GM21619 (cell line): ENCODE measurements around the gene ABHD16A.
A peak's percentile ranks its signal among the peaks of the same experiment; 100 is the strongest.

ENCODE experiments used
- ATAC-seq: cut with Tn5 transposase; IDR thresholded peaks from one replicate; pipeline ENCODE4 v1.9.1; 2021; ENCODE audit not compliant: unreplicated experiment

ABHD16A gene

DNA sequence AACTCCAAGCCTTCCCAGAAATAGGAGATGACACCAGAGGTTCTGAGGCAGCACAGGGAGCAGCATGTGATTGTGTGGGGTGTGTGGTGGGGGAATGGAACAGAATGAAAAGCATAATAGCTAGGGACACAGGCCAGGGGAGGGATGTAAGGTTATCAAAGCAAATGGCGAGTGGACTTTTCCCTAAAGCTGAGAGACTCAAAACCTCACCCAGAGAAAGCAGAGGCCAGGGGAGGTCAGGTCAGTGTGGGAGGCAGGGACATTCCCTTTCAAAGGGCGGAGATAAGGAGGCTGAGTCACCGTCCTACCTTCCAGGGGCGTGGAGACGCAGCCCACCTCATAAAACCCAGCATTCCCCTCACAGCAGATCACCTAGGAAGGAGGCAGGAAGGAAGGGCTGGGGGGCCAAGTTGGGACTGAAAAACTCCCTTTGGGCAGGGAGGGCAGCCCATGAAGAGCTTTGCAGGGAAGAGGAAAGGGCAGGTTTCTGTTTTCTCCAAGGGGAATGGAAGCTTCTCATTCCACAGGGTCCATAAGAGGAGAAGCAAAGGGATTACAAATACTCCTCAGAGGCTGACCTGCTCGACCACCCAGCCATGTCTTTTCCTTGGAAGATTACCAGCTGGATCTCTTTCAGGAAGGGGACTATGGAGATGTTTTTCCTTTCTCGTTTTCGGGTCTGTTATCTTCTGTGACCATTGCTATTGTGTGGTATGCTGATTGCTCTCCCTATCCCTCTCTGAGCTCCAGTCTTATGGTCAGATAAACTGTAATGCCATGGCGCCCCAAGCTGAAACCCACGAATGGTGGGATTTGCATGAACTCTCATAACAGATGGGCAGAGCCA, 12.7 kb downstream of the ABHD16A start:
- ATAC-seq: no peak

DNA sequence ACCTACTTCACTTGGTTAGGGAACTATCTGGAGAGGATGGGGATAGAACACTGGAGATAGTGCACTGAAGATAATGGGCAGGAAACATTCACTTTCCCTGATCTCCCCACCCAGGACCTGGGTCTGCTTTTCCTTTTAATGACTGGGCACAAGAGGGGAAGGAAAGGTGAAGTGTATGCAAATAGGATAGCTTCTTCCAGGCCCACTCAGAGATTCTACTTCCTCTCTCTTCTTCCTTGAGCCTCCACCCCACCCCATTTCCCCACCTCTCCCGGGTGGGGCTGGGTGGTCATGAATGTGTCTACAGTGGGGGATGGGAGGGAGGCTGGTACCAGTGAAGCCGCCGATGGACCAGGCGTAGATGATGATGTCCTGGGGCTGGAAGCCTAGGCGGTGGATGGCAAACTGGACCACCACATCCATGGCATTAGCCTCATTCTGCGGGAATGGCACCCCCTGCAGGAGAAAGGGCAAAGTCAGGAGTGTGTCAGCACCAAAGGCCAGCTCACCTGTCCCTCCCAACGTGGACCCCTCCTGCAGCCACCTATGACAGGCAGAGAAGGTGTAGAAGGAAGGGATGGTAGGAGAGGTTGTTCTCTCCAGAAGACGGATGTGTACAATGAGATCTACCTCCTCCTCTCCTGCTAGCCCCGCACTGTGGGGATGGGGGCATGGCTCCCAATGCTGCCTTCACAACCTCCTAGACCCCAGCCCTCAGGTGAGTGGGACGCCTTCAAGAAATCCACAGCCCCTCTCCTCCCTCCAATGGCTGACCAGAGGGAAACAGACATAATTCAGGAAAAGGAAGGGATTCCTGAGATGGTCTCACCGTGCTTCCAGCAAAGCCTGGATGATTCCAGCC, 13.6 kb downstream of the ABHD16A start:
- ATAC-seq: no peak

DNA sequence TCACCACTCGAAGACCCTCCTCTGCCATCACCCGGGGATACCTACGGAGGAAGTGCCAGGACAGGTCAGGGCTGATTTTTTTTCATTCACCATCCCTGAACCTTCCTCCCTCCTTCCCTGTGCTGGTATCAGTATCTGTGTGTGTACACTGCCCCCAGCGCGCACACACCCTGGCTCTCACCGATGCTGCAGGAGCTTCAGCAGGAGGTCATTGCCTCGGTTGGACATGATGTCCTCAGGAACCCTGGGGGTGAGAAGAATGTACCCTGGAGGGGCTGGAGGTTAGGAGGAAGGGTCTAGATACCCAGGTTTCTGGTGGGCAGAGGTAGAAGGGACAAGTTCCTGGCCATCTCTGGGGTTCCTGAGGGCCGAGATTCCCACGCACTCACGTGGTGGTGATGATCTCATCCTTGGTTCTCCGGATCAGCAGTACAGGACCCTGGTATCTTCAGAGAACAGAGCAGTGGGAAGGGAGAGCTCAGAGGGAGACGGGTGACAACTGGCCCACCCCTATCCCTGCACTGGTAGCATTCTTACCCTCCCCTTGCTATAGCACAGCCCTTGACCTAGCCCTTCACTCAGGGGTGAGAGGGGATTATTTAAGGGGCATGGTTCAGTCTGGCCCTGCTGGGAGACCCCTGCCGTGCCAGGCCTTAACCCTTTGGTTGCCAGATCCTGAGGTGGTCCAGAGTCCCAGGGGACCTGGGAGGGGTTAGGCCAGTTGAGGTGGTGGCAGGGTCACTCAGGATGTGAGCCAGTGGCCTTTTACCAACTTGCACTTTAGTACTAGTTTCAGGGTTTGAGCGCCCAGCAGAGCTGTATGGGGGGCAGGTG, 15.0 kb downstream of the ABHD16A start:
- no peak for ATAC-seq

DNA sequence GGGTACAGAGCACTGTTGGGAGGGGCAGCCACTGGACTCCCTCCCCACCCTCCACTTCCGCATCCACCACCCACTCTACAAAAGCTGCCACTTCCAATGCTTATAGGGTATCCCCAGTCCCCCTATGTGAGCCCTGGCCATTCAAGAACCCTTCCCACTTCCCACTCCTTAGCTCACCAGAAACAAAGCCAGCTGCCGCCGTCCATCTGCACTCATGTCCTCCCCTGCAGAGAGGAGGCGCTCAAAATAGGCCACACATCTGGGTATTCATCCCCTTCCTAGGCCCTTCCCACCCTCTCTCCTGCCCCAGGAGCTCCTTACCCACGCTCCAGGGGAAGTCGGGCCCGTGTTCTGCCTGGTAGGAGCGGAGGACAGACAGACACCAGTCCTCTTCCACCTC, 15.8 kb downstream of the ABHD16A start:
- ATAC-seq: no peak

DNA sequence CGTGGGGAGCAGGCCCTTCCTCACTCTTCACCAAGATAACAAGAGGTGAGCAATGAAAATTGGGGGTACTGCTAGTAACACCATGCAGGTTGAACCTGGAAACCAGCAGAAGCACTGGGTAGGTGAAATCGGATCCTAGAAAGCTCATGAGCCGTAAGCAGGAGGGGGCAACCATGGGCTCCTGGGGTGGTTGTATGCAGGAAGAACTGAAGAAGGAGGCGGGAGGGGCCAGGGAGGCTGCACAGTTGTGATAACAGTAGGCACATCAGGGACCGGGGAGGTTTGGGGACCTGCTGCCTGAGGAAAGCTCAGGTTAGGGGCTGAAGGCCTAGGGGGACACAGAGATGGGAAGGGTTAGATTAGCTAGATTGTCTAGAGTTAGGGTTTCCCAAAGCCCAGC, 16.6 kb downstream of the ABHD16A start:
- no peak for ATAC-seq

DNA sequence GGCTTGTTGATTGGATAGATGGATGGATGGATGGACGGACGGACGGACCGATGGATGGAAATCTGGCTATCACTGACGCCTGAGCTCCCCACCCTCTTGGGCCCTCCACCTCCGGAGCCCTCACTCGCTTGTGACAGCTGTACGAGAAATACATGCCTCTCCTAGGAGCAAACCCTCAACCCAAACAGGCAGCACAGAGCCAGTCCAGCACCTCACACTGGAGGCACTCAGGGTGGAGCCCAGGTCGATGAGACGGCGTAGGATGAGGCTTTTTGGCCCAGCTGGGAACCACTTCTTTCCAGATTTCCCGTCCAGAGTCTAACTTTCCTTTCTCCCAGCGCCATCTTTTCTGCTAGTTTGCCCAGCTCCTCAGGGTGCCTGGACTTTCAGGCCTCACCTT, 19.5 kb downstream of the ABHD16A start:
- ATAC-seq: no peak

DNA sequence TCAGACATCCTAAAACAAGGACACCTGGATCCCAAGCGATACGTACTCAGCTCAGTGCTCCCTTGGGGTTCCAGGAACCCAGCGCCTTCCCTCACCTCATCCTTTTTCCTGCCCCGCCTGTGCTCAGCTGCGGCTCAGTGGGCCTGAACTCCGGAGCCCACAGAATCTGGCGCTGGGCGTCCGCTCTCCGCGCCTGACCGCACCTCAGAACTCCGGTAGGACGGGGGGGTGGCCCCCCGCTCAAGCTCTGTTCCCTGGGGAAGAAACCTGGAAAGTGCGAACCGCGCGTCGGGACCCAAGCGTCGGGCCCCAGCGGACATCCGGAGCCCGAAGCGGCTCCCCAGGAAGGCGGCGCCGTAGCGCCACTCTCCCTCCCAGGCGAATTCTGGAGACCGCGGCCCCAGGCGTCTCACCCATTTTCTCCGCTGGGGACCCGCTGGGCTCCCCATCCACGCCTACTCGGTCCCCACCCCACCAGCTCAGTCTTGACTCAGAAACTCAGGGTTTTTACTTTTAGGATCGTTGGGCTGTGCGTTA, 21.9 kb downstream of the ABHD16A start:
- no peak for ATAC-seq

DNA sequence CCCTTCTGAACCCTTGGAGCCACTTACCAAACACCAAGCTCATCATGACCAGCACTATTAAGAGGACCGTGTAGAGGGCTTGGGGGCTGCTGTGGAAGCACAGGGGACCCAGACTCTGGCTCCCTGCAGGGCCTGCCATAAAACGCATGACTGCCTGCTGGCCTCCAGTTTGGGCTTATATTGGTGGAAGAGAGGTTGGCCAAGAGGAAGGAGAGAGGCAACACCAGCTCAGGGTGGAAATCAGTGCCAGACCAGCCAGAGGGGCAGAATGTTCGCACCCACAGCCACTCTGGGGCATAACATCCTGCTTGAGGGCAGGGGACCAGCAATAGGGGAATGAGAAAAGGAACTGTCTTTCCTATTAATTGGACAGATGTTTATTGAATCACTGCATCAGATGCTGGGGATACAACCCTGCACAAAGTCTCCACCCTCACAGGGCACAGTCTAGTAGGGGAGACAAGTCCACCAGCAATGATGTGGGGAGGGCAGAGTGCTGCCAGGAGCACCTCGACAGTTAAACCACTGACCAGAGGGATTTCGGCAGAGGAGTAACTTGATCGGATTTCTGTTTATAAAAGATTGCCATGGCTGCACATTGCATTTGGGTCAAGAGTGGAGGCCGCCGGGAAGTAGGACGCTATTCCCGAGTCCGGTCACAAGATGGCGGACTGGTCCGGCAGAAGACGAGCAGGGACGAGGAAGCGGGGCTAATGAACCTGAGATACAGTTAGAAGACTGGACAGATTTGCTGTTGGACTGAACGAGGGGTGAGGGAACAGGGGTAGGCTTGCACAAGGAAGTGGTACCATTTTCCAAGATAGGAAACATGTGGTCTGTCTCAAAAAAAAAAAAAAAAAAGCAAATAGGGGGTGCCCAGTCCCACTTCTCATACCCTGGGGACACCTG, 22.6 kb downstream of the ABHD16A start, which contains the start of gene LY6G5C:
Gene LY6G5C, minus strand, starts transcription at position 842 of the 909 bp plus-strand sequence. Its CDS starts 694 bp downstream, at position 148.
- ATAC-seq: no peak

DNA sequence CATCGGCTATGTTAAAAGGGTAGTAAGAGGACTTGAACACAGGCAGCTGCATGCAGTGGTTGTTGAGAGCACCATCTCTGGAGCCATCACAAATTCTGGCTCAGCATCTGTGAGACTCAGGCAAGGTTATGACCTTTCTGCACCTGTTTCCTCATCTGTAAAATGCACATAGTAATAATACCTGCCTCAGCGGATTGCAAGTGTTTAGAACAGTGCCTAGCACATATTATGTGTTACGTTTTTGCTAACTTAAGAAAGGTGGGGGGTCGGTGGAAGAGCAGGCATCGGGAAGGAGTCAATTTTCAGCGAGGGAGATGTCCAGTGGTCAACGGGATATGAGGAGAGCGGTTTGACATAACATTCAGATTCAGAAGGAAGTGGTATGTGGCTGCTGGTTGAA, 25.2 kb downstream of the ABHD16A start:
- ATAC-seq: no peak

DNA sequence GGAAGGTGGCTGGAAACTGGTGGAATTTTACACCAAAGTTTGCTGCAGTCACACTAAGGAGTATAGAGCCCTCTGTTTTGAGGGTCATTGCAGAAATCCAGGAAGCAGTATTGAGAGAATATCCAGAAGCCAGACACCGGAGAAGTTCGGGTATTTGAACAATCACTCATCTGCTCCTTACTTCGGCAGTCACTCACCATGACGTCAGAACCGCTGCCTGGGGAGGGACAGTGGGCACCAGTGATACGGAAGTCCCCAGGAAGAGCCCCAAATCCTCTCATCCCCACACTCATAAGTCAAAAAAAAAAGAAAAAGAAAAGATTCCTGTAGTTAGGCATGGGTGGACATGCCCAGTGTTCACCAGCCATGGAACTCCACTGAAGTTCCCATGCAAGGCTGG, 26.2 kb downstream of the ABHD16A start:
- no peak for ATAC-seq

DNA sequence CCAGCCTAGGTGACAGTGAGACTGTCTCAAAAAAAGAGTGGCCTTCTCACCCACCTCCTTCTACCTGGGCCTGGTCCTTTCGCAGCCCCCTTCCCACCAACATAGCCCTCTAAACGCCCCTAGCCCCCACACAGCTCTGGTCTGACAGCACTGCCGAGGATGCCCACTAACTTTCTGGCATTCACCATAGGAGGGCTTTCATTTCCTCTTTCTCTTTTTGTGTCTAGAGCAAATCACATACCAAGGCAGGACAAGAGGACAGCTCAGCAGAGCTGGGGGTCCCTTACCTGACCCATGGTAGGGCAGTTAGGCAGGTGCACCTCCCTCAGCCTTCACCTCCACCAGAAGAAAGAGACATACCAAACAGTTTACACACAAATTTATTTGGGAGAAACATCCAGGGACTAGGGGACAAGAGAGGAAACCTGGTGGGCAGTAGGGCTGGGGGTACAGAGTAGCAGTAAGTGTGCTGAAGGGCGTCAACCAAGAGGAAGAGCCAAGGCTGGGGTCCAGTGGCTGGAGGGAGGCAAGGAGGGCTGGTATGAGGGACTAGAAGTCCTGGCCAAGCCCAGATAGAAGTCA, 26.7 kb downstream of the ABHD16A start:
- no peak for ATAC-seq

DNA sequence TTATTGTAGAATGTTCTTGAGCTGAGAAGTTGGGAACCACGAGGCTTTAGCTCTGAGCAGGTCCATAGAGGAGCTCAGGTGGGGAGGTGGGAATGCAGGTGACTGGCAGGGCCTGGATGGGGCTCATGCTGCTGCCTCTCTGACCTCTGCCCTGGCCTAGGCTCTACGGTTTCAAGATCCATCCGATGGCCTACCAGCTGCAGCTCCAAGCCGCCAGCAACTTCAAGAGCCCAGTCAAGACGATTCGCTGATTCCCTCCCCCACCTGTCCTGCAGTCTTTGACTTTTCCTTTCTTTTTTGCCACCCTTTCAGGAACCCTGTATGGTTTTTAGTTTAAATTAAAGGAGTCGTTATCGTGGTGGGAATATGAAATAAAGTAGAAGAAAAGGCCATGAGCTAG, 33.4 kb downstream of the ABHD16A start, which contains the start of gene LY6G5B:
Gene LY6G5B, plus strand, starts transcription at position 301 of the 400 bp plus-strand sequence. CDS start 975 bp downstream, outside the sequence.
- ATAC-seq: no peak

DNA sequence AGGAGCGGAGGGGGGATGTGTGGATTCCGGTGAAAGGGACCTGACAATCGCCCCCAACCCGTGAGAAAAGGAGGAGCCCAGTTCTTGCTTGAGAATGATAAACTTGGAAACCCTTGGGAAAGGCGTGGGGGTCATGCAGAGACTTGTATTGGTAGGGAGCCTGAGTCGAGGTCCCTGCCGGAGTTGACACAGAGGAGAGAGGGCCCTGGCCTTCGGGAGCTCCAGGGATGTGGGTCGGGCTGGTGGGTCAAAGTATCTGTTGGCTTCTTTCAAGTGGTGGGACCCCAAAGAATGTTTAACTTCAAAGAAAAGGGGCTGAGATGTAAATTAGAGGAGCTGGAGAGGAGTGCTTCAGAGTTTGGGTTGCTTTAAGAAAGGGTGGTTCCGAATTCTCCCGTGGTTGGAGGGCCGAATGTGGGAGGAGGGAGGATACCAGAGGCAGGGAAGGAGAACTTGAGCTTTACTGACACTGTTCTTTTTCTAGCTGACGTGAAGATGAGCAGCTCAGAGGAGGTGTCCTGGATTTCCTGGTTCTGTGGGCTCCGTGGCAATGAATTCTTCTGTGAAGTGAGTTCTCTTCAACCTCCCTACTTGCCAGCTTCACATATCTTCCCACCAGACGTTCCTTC, 36.7 kb downstream of the ABHD16A start:
- no peak for ATAC-seq

DNA sequence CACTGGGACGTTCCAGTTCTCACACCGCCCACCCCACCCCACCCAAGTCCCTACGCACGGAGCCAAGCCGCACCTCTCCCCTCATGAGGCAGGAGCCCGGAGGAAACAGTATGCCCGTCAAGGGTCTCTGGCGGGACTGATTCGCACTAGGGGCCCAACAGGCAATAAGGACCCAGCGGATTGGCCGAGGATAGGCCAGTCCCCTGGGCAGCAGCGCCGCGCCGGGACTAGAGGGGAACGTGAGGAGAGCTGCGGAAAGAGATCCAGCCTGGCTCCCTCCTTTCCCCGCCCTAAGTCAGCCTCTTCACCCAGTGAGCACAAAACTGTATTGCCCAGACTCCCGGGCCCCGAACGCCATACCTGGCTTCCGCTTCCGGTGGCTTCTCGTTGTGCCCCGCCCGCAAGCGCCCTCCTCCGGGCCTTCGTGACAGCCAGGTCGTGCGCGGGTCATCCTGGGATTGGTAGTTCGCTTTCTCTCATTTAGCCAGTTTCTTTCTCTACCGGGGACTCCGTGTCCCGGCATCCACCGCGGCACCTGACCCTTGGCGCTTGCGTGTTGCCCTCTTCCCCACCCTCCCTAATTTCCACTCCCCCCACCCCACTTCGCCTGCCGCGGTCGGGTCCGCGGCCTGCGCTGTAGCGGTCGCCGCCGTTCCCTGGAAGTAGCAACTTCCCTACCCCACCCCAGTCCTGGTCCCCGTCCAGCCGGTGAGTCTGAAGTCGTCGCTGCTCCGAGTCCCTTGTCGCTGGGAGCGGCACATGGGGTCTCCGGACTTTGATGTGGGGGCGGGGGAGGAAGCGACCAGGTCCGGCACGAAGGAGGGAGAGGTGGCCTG, 37.4 kb downstream of the ABHD16A start, which contains the start of gene CSNK2B:
Gene CSNK2B, plus strand, starts transcription at position 580 of the 836 bp plus-strand sequence. CDS start 752 bp downstream, outside the sequence.
- peak; percentile 75 for ATAC-seq

DNA sequence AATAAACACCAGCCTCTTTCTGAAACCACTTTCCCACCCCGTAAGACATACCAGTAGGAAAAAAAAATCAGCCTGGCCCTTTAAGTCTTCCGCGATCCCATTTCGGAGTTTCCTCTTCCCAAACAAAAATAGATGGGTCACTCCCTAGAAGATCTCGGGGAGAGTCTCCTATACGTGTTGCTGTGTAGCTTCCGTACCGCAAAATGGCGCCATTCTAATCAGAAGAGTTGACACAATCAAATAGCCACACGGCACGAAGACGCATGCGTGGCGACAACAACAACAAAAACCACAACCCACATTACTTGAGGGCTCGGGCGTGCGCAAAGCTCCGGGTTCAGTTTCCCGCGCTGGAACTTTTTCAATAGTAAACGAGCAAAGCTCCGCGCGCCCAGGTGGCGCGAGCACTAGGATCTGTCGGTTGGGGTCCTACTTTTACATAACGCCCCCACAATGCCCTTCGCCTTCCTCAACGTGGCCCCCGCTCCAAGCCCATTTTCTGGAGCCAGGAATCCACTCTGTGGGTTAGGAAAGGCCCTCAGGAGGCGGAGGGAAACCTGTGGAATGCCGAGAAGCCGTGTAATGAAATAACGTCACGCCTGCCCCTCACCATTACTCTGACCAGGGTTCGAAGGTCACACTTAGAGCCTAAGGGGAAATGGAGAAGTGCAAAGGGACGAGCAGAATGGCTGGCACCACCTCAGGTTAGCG, 38.2 kb downstream of the ABHD16A start, which contains the start of gene GPANK1:
Gene GPANK1, minus strand, starts transcription at position 208 of the 711 bp plus-strand sequence. CDS start 519 bp downstream, outside the sequence.
- ATAC-seq: no peak

DNA sequence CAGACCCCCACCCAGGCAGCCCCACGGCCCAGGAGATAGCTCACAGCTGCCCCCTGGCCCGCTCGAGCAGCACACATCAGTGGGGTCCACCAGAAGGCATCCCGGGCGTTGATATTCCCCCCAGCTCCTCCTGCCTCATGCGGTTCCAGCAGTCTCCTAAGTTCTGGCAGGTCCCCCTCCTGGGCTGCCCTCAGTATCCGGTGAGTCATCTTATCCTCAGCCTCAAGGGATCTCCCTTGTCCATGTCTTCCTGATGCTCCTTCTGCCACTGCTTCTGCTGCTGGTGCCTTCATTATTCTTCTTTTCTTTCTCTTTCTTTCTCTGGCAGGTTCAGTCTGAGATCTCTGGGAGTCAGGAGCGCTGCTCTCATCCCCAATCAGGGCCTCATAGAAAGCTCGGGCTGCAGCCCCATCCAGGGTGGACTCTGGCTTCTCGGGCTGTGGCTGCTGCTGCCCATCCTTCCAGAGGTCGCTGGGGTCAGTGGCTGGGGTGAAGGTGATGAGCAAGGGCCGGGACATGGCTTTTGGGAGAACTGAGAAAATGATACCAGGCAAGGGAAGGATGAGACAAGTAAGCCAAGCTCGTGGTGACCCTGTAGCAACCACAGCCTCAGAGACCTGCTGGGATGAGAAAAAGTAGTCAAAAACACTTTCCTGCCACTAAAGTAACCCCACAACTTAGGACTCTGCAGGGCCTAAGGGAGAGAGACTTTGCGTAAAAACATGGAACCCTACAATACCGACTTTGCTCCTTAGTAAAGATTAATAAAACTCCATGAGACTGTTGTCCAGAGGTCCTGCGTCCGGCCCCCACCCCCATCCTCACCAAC, 38.9 kb downstream of the ABHD16A start:
- no peak for ATAC-seq
